Measurements from ENCODE around the gene STAG1.

Gene STAG1

GRCh38 chr3:136730595-136731273 lies 21.4 kb downstream of the STAG1 start:
- H3K9ac ChIP-seq (ENCODE audit: low read length), result no peak overlapping the region
- H2AK5ac ChIP-seq (ENCODE audit: low read length), result no peak overlapping the region
- no peaks in the 10 kb centered on the region for H3K27me3 ChIP-seq (ENCODE audit: insufficient read depth, low read length)
- no peaks in the 10 kb centered on the region for H3K9me3 ChIP-seq (ENCODE audit: insufficient read depth, low read depth, low read length)
- H3K36me3 ChIP-seq (ENCODE audit: control insufficient read depth in 1 of 2, insufficient read depth in 2 of 2, low read length in 2 of 2), result peaks cover 0 to 2% of the 10 kb centered on the region in 2 experiments
- H3K27ac ChIP-seq (ENCODE audit: low read depth, low read length), result no peak overlapping the region
- H2BK120ac ChIP-seq (ENCODE audit: insufficient read depth, low read length, poor library complexity), result no peak overlapping the region
- no peak overlapping the region for H2BK5ac ChIP-seq (ENCODE audit: low read depth, low read length, poor library complexity)
- H4K8ac ChIP-seq (ENCODE audit: low read depth, low read length), result no peak overlapping the region
- no peak overlapping the region for H3K4me3 ChIP-seq (ENCODE audit: low read depth, low read length)
- no peak overlapping the region for H4K12ac ChIP-seq (ENCODE audit: low read depth, low read length)
- H3K18ac ChIP-seq (ENCODE audit: low read length), result no peak overlapping the region
- peaks cover 0 to 2% of the 10 kb centered on the region in 2 experiments for H3K4me1 ChIP-seq (ENCODE audit: control insufficient read depth in 1 of 2, insufficient read depth in 2 of 2, low read length in 2 of 2)
- no peak overlapping the region for H3K23ac ChIP-seq (ENCODE audit: low read length)
- H3K14ac ChIP-seq (ENCODE audit: low read length), result no peak overlapping the region
- H2BK12ac ChIP-seq (ENCODE audit: low read length), result no peak overlapping the region
- H4K91ac ChIP-seq (ENCODE audit: low read depth, low read length), result no peak overlapping the region
- H3K4me2 ChIP-seq (ENCODE audit: low read length), result no peak overlapping the region
- peaks cover 6% of the 10 kb centered on the region for H3K79me2 ChIP-seq (ENCODE audit: control insufficient read depth, insufficient read depth, low read length, poor library complexity)
- H2AFZ ChIP-seq (ENCODE audit: insufficient read depth, low read length, poor library complexity), result no peak overlapping the region
- no peak for DNase-seq
- no peaks in the 10 kb centered on the region for H3K79me1 ChIP-seq (ENCODE audit: low read length)
- peak overlapping the region; percentile 62 for H3K4ac ChIP-seq (ENCODE audit: low read depth, low read length)

- H2AFZ ChIP-seq (ENCODE audit: insufficient read depth, low read length, poor library complexity), result no peak overlapping the region
- H2BK120ac ChIP-seq (ENCODE audit: insufficient read depth, low read length, poor library complexity), result no peak overlapping the region
- peaks cover 6% of the 10 kb centered on the region for H3K79me2 ChIP-seq (ENCODE audit: control insufficient read depth, insufficient read depth, low read length, poor library complexity)
- no peak overlapping the region for H2AK5ac ChIP-seq (ENCODE audit: low read length)
- no peak overlapping the region for H3K4me2 ChIP-seq (ENCODE audit: low read length)
- H3K79me1 ChIP-seq (ENCODE audit: low read length), result no peaks in the 10 kb centered on the region
- H3K27me3 ChIP-seq (ENCODE audit: insufficient read depth, low read length), result no peaks in the 10 kb centered on the region
- no peak overlapping the region for H2BK12ac ChIP-seq (ENCODE audit: low read length)
- H3K4me1 ChIP-seq (ENCODE audit: control insufficient read depth in 1 of 2, insufficient read depth in 2 of 2, low read length in 2 of 2), result peaks cover 0 to 2% of the 10 kb centered on the region in 2 experiments
- H4K91ac ChIP-seq (ENCODE audit: low read depth, low read length), result no peak overlapping the region
- no peak overlapping the region for H3K18ac ChIP-seq (ENCODE audit: low read length)
- H3K36me3 ChIP-seq (ENCODE audit: control insufficient read depth in 1 of 2, insufficient read depth in 2 of 2, low read length in 2 of 2), result peaks cover 0 to 1% of the 10 kb centered on the region in 2 experiments
- H2BK5ac ChIP-seq (ENCODE audit: low read depth, low read length, poor library complexity), result no peak overlapping the region
- H3K14ac ChIP-seq (ENCODE audit: low read length), result no peak overlapping the region
- H3K9me3 ChIP-seq (ENCODE audit: insufficient read depth, low read depth, low read length), result no peaks in the 10 kb centered on the region
- no peak overlapping the region for H3K23ac ChIP-seq (ENCODE audit: low read length)
- peak in 1 of 2 donors; percentile 7 for DNase-seq
- H4K8ac ChIP-seq (ENCODE audit: low read depth, low read length), result no peak overlapping the region
- no peak overlapping the region for H4K12ac ChIP-seq (ENCODE audit: low read depth, low read length)
- no peak overlapping the region for H3K4me3 ChIP-seq (ENCODE audit: low read depth, low read length)
- no peak overlapping the region for H3K4ac ChIP-seq (ENCODE audit: low read depth, low read length)
- no CpG with 5 or more reads among the region's 6 CpGs for WGBS (ENCODE audit: extremely low coverage, insufficient coverage, insufficient read length)
- H3K9ac ChIP-seq (ENCODE audit: low read length), result no peak overlapping the region
- no peak overlapping the region for H3K27ac ChIP-seq (ENCODE audit: low read depth, low read length)
Measured at GRCh38 chr3:136728918-136729317, 23.3 kb downstream of the STAG1 start.

- no peaks in the 10 kb centered on the region for H3K27me3 ChIP-seq (ENCODE audit: insufficient read depth, low read length)
- no peak overlapping the region for H2BK5ac ChIP-seq (ENCODE audit: low read depth, low read length, poor library complexity)
- no peak overlapping the region for H3K4me3 ChIP-seq (ENCODE audit: low read depth, low read length)
- H2AK5ac ChIP-seq (ENCODE audit: low read length), result no peak overlapping the region
- H3K23ac ChIP-seq (ENCODE audit: low read length), result no peak overlapping the region
- no peak overlapping the region for H2BK120ac ChIP-seq (ENCODE audit: insufficient read depth, low read length, poor library complexity)
- H3K79me1 ChIP-seq (ENCODE audit: low read length), result no peaks in the 10 kb centered on the region
- H4K8ac ChIP-seq (ENCODE audit: low read depth, low read length), result no peak overlapping the region
- no peak overlapping the region for H2AFZ ChIP-seq (ENCODE audit: insufficient read depth, low read length, poor library complexity)
- no peak overlapping the region for H4K91ac ChIP-seq (ENCODE audit: low read depth, low read length)
- no peak overlapping the region for H3K4ac ChIP-seq (ENCODE audit: low read depth, low read length)
- H3K9me3 ChIP-seq (ENCODE audit: insufficient read depth, low read depth, low read length), result no peaks in the 10 kb centered on the region
- no peak for DNase-seq
- peaks cover 0 to 1% of the 10 kb centered on the region in 2 experiments for H3K36me3 ChIP-seq (ENCODE audit: control insufficient read depth in 1 of 2, insufficient read depth in 2 of 2, low read length in 2 of 2)
- WGBS (ENCODE audit: extremely low coverage, insufficient coverage, insufficient read length), result no CpG with 5 or more reads among the region's 1 CpG
- no peak overlapping the region for H3K14ac ChIP-seq (ENCODE audit: low read length)
- peaks cover 0 to 2% of the 10 kb centered on the region in 2 experiments for H3K4me1 ChIP-seq (ENCODE audit: control insufficient read depth in 1 of 2, insufficient read depth in 2 of 2, low read length in 2 of 2)
- H2BK12ac ChIP-seq (ENCODE audit: low read length), result no peak overlapping the region
- no peak overlapping the region for H3K4me2 ChIP-seq (ENCODE audit: low read length)
- H4K12ac ChIP-seq (ENCODE audit: low read depth, low read length), result no peak overlapping the region
- H3K18ac ChIP-seq (ENCODE audit: low read length), result no peak overlapping the region
- no peak overlapping the region for H3K9ac ChIP-seq (ENCODE audit: low read length)
- no peak overlapping the region for H3K27ac ChIP-seq (ENCODE audit: low read depth, low read length)
- H3K79me2 ChIP-seq (ENCODE audit: control insufficient read depth, insufficient read depth, low read length, poor library complexity), result peaks cover 6% of the 10 kb centered on the region
Measured at GRCh38 chr3:136728473-136728872, 23.7 kb downstream of the STAG1 start.

- H3K27me3 ChIP-seq (ENCODE audit: insufficient read depth, low read length), result no peaks in the 10 kb centered on the region
- no peak overlapping the region for H3K4me3 ChIP-seq (ENCODE audit: low read depth, low read length)
- H2AK5ac ChIP-seq (ENCODE audit: low read length), result no peak overlapping the region
- no peak overlapping the region for H3K23ac ChIP-seq (ENCODE audit: low read length)
- no peak overlapping the region for H3K4ac ChIP-seq (ENCODE audit: low read depth, low read length)
- H3K36me3 ChIP-seq (ENCODE audit: control insufficient read depth in 1 of 2, insufficient read depth in 2 of 2, low read length in 2 of 2), result peaks cover 0 to 1% of the 10 kb centered on the region in 2 experiments
- H3K4me2 ChIP-seq (ENCODE audit: low read length), result no peak overlapping the region
- peaks cover 3% of the 10 kb centered on the region for H3K79me2 ChIP-seq (ENCODE audit: control insufficient read depth, insufficient read depth, low read length, poor library complexity)
- no peak overlapping the region for H3K27ac ChIP-seq (ENCODE audit: low read depth, low read length)
- no peaks in the 10 kb centered on the region for H3K79me1 ChIP-seq (ENCODE audit: low read length)
- H4K8ac ChIP-seq (ENCODE audit: low read depth, low read length), result no peak overlapping the region
- no peak overlapping the region for H4K91ac ChIP-seq (ENCODE audit: low read depth, low read length)
- no peaks in the 10 kb centered on the region for H3K9me3 ChIP-seq (ENCODE audit: insufficient read depth, low read depth, low read length)
- no peak overlapping the region for H3K18ac ChIP-seq (ENCODE audit: low read length)
- no peak for DNase-seq
- H3K4me1 ChIP-seq (ENCODE audit: control insufficient read depth in 1 of 2, insufficient read depth in 2 of 2, low read length in 2 of 2), result no peaks in the 10 kb centered on the region
- no peak overlapping the region for H2AFZ ChIP-seq (ENCODE audit: insufficient read depth, low read length, poor library complexity)
- H3K9ac ChIP-seq (ENCODE audit: low read length), result no peak overlapping the region
- H4K12ac ChIP-seq (ENCODE audit: low read depth, low read length), result no peak overlapping the region
- no peak overlapping the region for H2BK5ac ChIP-seq (ENCODE audit: low read depth, low read length, poor library complexity)
- no peak overlapping the region for H2BK12ac ChIP-seq (ENCODE audit: low read length)
- no CpG with 5 or more reads among the region's 2 CpGs for WGBS (ENCODE audit: extremely low coverage, insufficient coverage, insufficient read length)
- H3K14ac ChIP-seq (ENCODE audit: low read length), result no peak overlapping the region
- no peak overlapping the region for H2BK120ac ChIP-seq (ENCODE audit: insufficient read depth, low read length, poor library complexity)
Measured at GRCh38 chr3:136725468-136725867, 26.7 kb downstream of the STAG1 start.

Data from trophoblast cell (in vitro differentiated cells and primary cell).